ENCODE data around the gene REPS1.

DNA sequence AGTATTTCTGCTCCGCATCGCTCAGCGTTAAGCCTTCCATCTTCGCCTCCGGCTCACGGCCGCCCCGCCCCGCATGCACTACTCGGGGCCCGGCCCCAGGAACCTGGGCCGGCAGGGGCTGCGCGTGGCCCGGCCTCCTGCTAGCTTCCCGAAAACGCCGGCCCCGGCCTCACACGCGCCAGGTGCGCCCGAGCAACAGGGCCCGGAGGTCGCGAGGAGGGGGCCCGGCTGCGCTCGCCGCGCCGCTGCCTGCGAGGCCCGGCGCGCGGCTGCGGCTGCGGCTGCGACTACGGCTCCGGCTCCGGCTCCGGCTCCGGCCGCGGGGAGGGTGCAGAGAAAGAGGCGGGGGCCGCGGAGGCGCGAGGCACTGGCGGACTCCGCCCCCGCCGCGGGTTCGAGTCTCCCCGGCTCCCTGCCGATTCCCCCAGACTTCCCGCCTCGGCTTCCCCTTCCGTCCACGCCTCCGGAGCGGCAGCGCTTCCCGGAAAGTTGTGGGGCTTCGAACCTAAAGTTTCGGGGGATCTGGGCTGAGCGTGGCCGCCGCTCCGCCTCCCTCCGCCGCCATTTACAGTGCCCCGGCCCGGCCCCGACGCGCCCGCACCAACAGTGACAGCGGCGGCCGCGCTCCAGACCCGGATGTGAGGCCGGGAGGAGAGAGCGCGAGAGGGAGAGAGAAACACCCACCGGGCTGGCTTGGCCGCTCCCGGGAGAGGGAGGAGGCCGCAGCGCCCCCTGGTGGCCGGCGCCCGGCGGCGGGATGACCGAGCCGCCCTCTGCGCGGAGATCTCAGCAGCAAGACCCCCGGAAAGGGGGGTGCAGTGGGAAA, at the start of gene REPS1:
- TF ChIP-seq FOXA1 (IDR thresholded peaks at IDR 0.05): no peak
- TF ChIP-seq SP1 (IDR thresholded peaks at IDR 0.05): no peak
- TF ChIP-seq CTBP1 (IDR thresholded peaks at IDR 0.05; ENCODE audit: borderline replicate concordance): peak; percentile 16; the same call in 1 of the 2 replicates
- no peak for TF ChIP-seq FOXM1 (IDR thresholded peaks at IDR 0.05; ENCODE audit: borderline replicate concordance)
- TF ChIP-seq SUZ12 (IDR thresholded peaks at IDR 0.05): no peak
- TF ChIP-seq BHLHE40 (IDR thresholded peaks at IDR 0.05; ENCODE audit: borderline replicate concordance): no peak
- peak; percentile 7; the same call in 1 of the 2 replicates for TF ChIP-seq LEF1 (IDR thresholded peaks at IDR 0.05; ENCODE audit: borderline replicate concordance)
- TF ChIP-seq ELF4 (IDR thresholded peaks at IDR 0.05): peak; percentile 67; the same call in 1 of the 2 replicates
- no peak for TF ChIP-seq NFRKB (IDR thresholded peaks at IDR 0.05)
- TF ChIP-seq, protein P1, sequence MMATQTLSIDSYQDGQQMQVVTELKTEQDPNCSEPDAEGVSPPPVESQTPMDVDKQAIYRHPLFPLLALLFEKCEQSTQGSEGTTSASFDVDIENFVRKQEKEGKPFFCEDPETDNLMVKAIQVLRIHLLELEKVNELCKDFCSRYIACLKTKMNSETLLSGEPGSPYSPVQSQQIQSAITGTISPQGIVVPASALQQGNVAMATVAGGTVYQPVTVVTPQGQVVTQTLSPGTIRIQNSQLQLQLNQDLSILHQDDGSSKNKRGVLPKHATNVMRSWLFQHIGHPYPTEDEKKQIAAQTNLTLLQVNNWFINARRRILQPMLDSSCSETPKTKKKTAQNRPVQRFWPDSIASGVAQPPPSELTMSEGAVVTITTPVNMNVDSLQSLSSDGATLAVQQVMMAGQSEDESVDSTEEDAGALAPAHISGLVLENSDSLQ (IDR thresholded peaks at IDR 0.05): no peak

All from HEK293T (cell line).